Neural cell (in vitro differentiated cells): ENCODE measurements around the gene NCK2. TPM values are rescaled to one million over a fixed set of nuclear protein-coding genes. Genes with fewer than 3 reads are reported as not detected.

Experiments
- H2AFZ ChIP-seq: fragments of 200-600, 300-800 bp; sonication (generic), shearing (Covaris generic); 2 replicates; pipeline ENCODE4 v1.6.0; 2014; ENCODE audit warnings: low read depth, mild to moderate bottlenecking, antibody characterized with exemption, low read length, moderate library complexity
- H3F3A ChIP-seq: fragments of 200-600 bp; shearing (Covaris generic); 2 replicates; pipeline ENCODE4 v1.6.1; 2016; ENCODE audit warnings: mild to moderate bottlenecking, moderate library complexity, mixed read lengths, antibody characterized with exemption, low read length; ENCODE audit not compliant: insufficient read depth, poor library complexity, severe bottlenecking
- H3K27ac ChIP-seq: fragments of 200-600, 300-800 bp; sonication (generic), shearing (Covaris generic); 2 replicates; pipeline ENCODE4 v1.5.1; 2014; ENCODE audit warnings: mild to moderate bottlenecking, low read length, moderate library complexity
- H3K27me3 ChIP-seq: fragments of 300-800, 200-600 bp; sonication (generic), shearing (Covaris generic); 2 replicates; pipeline ENCODE4 v1.6.0; 2014; ENCODE audit warnings: mild to moderate bottlenecking, low read depth, low read length, moderate library complexity; ENCODE audit not compliant: insufficient read depth
- H3K36me3 ChIP-seq: fragments of 300-800, 200-600 bp; sonication (generic), shearing (Covaris generic); 2 replicates; pipeline ENCODE4 v1.5.1; 2014; ENCODE audit warnings: mild to moderate bottlenecking, antibody characterized with exemption, low read length, moderate library complexity; ENCODE audit not compliant: insufficient read depth
- H3K4me2 ChIP-seq: fragments of 300-800, 200-600 bp; sonication (generic), shearing (Covaris generic); 2 replicates; pipeline ENCODE4 v1.6.0; 2014; ENCODE audit warnings: mild to moderate bottlenecking, low read length
- H3K4me3 ChIP-seq: fragments of 300-800, 200-600 bp; sonication (generic), shearing (Covaris generic); 2 replicates; pipeline ENCODE4 v1.5.1; 2014; ENCODE audit warnings: mild to moderate bottlenecking, low read length, moderate library complexity
- H3K79me2 ChIP-seq: fragments of 200-600 bp; shearing (Covaris generic); replicated peaks from 2 replicates; pipeline ENCODE4 v1.6.0; 2014; ENCODE audit warnings: mild to moderate bottlenecking, low read length, moderate library complexity; ENCODE audit not compliant: insufficient read depth
- H3K9ac ChIP-seq: fragments of 300-800, 200-600 bp; sonication (generic), shearing (Covaris generic); 2 replicates; pipeline ENCODE4 v1.6.1; 2016; ENCODE audit warnings: mild to moderate bottlenecking, low read length, mixed read lengths
- H3K9me2 ChIP-seq: fragments of 200-600 bp; shearing (Covaris generic); 2 replicates; pipeline ENCODE4 v1.6.1; 2016; ENCODE audit warnings: mild to moderate bottlenecking, low read length, mixed read lengths; ENCODE audit not compliant: insufficient read depth
- H3K9me3 ChIP-seq: fragments of 200-600, 300-800 bp; sonication (generic), shearing (Covaris generic); 2 replicates; pipeline ENCODE4 v1.6.1; 2016; ENCODE audit warnings: mild to moderate bottlenecking, mixed run types, low read length, moderate library complexity, mixed read lengths
- H4K20me1 ChIP-seq: fragments of 200-600 bp; shearing (Covaris generic); 2 replicates; pipeline ENCODE4 v1.6.1; 2016; ENCODE audit warnings: mild to moderate bottlenecking, mixed run types; ENCODE audit not compliant: insufficient read depth
- EP300 ChIP-seq: fragments of 450-650 bp; conservative IDR thresholded peaks from 2 replicates; pipeline ENCODE4 v1.6.1; 2014; ENCODE audit warnings: antibody characterized with exemption, mild to moderate bottlenecking, moderate library complexity; ENCODE audit not compliant: poor library complexity, severe bottlenecking
- EZH2 ChIP-seq: fragments of 200-600, 300-800 bp; shearing (Covaris generic), sonication (generic); IDR thresholded peaks from 2 replicates; pipeline ENCODE4 v1.6.1; 2014; ENCODE audit warnings: antibody characterized with exemption, low read length, borderline replicate concordance, mild to moderate bottlenecking; ENCODE audit not compliant: insufficient read depth, poor library complexity, severe bottlenecking
- MXI1 ChIP-seq: fragments of 450-650 bp; conservative IDR thresholded peaks from 2 replicates; pipeline ENCODE4 v1.6.1; 2014; ENCODE audit warnings: antibody characterized with exemption, mild to moderate bottlenecking; ENCODE audit not compliant: poor library complexity, severe bottlenecking
- POLR2AphosphoS5 ChIP-seq: IDR thresholded peaks from 2 replicates; pipeline ENCODE4 v1.6.1; 2012
- RAD21 ChIP-seq: fragments of 450-650 bp; conservative IDR thresholded peaks from 2 replicates; pipeline ENCODE4 v1.6.1; 2014; ENCODE audit warnings: antibody characterized with exemption, mild to moderate bottlenecking, moderate library complexity
- SMC3 ChIP-seq: fragments of 450-650 bp; conservative IDR thresholded peaks from 2 replicates; pipeline ENCODE4 v1.6.1; 2014; ENCODE audit warnings: antibody characterized with exemption, mild to moderate bottlenecking, moderate library complexity; ENCODE audit not compliant: poor library complexity
- TAF1 ChIP-seq: IDR thresholded peaks from 2 replicates; pipeline ENCODE4 v1.6.1; 2012; ENCODE audit warnings: low read depth
- polyA plus RNA-seq: library from polyadenylated mRNA; depleted of rRNA; stranded (reverse); fragments of >200 nt; gene quantifications from 2 replicates; pipeline ENCODE4 v1.2.3, GENCODE V29; 2014
- TF ChIP-seq, protein P1 (sequence below): IDR thresholded peaks from 2 replicates; pipeline ENCODE4 v1.6.1; 2012; ENCODE audit warnings: borderline replicate concordance
- TF ChIP-seq, protein P2 (sequence below): fragments of 450-650 bp; IDR thresholded peaks from 2 replicates; pipeline ENCODE4 v1.5.1; 2014; ENCODE audit warnings: antibody characterized with exemption, mild to moderate bottlenecking, moderate library complexity; ENCODE audit not compliant: poor library complexity, severe bottlenecking

NCK2 gene
- polyA plus RNA-seq, 1 donor from 2014 or later, result 49.4 TPM

DNA sequence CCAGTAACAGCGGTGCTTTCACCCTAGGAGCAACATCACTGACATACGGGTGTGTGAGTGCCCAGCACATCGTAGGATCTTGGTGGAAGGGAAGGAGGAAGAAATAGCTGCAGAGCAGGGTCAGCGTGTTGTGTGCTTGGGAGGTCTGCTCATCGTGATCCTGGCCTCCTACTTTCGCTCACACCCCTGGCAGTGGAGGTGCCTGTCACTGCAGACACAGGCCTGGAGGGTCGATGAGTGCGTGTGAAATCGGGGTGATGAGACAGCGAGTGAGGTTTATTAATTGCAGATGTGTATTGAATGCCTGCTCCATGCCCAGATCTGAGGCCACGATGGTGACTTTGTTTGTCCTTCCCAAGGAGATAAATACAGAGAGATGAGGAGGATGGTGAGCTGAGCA lies 126.1 kb downstream of the NCK2 start:
- no peak overlapping the region for H3K9ac ChIP-seq
- H4K20me1 ChIP-seq, result no peaks in the 10 kb centered on the region
- no peaks in the 10 kb centered on the region for H3K9me3 ChIP-seq
- H3F3A ChIP-seq, result no peaks in the 10 kb centered on the region
- peaks cover 10% of the 10 kb centered on the region for H3K79me2 ChIP-seq
- TF ChIP-seq POLR2AphosphoS5, result no peak
- no peak for TF ChIP-seq TAF1
- TF ChIP-seq, protein P1, sequence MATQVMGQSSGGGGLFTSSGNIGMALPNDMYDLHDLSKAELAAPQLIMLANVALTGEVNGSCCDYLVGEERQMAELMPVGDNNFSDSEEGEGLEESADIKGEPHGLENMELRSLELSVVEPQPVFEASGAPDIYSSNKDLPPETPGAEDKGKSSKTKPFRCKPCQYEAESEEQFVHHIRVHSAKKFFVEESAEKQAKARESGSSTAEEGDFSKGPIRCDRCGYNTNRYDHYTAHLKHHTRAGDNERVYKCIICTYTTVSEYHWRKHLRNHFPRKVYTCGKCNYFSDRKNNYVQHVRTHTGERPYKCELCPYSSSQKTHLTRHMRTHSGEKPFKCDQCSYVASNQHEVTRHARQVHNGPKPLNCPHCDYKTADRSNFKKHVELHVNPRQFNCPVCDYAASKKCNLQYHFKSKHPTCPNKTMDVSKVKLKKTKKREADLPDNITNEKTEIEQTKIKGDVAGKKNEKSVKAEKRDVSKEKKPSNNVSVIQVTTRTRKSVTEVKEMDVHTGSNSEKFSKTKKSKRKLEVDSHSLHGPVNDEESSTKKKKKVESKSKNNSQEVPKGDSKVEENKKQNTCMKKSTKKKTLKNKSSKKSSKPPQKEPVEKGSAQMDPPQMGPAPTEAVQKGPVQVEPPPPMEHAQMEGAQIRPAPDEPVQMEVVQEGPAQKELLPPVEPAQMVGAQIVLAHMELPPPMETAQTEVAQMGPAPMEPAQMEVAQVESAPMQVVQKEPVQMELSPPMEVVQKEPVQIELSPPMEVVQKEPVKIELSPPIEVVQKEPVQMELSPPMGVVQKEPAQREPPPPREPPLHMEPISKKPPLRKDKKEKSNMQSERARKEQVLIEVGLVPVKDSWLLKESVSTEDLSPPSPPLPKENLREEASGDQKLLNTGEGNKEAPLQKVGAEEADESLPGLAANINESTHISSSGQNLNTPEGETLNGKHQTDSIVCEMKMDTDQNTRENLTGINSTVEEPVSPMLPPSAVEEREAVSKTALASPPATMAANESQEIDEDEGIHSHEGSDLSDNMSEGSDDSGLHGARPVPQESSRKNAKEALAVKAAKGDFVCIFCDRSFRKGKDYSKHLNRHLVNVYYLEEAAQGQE, result no peak
- TF ChIP-seq MXI1, result no peak
- no peak for TF ChIP-seq RAD21
- TF ChIP-seq, protein P2, sequence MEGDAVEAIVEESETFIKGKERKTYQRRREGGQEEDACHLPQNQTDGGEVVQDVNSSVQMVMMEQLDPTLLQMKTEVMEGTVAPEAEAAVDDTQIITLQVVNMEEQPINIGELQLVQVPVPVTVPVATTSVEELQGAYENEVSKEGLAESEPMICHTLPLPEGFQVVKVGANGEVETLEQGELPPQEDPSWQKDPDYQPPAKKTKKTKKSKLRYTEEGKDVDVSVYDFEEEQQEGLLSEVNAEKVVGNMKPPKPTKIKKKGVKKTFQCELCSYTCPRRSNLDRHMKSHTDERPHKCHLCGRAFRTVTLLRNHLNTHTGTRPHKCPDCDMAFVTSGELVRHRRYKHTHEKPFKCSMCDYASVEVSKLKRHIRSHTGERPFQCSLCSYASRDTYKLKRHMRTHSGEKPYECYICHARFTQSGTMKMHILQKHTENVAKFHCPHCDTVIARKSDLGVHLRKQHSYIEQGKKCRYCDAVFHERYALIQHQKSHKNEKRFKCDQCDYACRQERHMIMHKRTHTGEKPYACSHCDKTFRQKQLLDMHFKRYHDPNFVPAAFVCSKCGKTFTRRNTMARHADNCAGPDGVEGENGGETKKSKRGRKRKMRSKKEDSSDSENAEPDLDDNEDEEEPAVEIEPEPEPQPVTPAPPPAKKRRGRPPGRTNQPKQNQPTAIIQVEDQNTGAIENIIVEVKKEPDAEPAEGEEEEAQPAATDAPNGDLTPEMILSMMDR, result no peak
- no peak for TF ChIP-seq EZH2
- TF ChIP-seq SMC3, result no peak
- TF ChIP-seq EP300, result no peak
- H3K27me3 ChIP-seq, result no peaks in the 10 kb centered on the region
- H2AFZ ChIP-seq, result no peak overlapping the region
- H3K9me2 ChIP-seq, result no peaks in the 10 kb centered on the region
- H3K4me2 ChIP-seq, result no peak overlapping the region
- no peak overlapping the region for H3K4me3 ChIP-seq
- no peaks in the 10 kb centered on the region for H3K36me3 ChIP-seq
- H3K27ac ChIP-seq, result no peak overlapping the region

DNA sequence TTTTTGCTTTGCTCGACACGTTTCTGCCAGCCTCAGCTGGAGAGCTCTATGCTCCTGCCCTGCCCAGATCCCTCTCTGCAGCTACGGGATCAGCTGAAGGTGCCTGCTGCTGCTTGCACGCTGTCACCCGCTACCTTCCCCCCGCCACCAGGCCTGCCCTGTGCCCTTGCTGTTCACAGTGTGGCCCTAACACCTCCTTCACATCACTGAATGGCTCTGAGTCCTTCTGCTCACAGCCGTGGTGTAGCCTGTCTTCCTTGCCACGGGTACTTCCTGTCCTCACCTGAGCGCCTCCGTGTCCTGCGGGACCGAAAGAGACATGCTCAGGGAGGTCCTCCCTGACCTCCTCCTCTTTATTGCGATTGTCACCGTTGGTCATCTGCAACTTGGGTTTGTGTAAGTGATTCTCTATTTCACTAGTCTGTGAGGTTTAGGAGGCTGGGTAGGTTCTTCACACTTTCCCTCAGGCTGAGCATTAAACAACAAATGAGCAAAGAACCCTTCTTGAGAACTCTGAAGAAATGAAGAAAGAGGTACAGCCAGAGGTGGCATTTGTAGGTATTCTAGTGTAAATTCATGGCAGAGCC lies 127.5 kb downstream of the NCK2 start:
- TF ChIP-seq MXI1, result no peak
- no peak for TF ChIP-seq TAF1
- TF ChIP-seq RAD21, result no peak
- TF ChIP-seq EZH2, result no peak
- Histone ChIP-seq H3K27ac (no peak overlapping the region), H3K9me3 (no peaks in the 10 kb centered on the region), H3K4me3 (no peak overlapping the region), H3K9ac (no peak overlapping the region), H4K20me1 (no peaks in the 10 kb centered on the region), H3K9me2 (no peaks in the 10 kb centered on the region), H2AFZ (no peak overlapping the region), H3K27me3 (no peaks in the 10 kb centered on the region), H3F3A (no peaks in the 10 kb centered on the region), H3K36me3 (no peaks in the 10 kb centered on the region), H3K79me2 (peaks cover 3% of the 10 kb centered on the region), H3K4me2 (no peak overlapping the region)
